ENCODE measurements around the gene ARFGAP2.

- no peak for TF ChIP-seq PATZ1 (CRISPR knock-in tag; IDR thresholded peaks at IDR 0.05; ENCODE audit: borderline replicate concordance)
- no peak for TF ChIP-seq ZNF8 (CRISPR knock-in tag; IDR thresholded peaks at IDR 0.05)
- TF ChIP-seq ZNF565 (CRISPR knock-in tag; conservative IDR thresholded peaks at IDR 0.05; ENCODE audit: low read depth): no peak
- no peak for TF ChIP-seq RARB (CRISPR knock-in tag; IDR thresholded peaks at IDR 0.05)
- no peak for TF ChIP-seq OSR1 (CRISPR knock-in tag; IDR thresholded peaks at IDR 0.05)
- no peak for TF ChIP-seq TSHZ2 (CRISPR knock-in tag; IDR thresholded peaks at IDR 0.05)
- no peak for TF ChIP-seq ARNTL (CRISPR knock-in tag; IDR thresholded peaks at IDR 0.05; ENCODE audit: borderline replicate concordance, low read depth)
- no peak for TF ChIP-seq ZNF70 (CRISPR knock-in tag; IDR thresholded peaks at IDR 0.05)
- TF ChIP-seq TCF4 (CRISPR knock-in tag; IDR thresholded peaks at IDR 0.05; ENCODE audit: borderline replicate concordance): no peak
- no peak for TF ChIP-seq ZFP30 (CRISPR knock-in tag; IDR thresholded peaks at IDR 0.05)
Observed at GRCh38 chr11:47136921-47137320, 39.8 kb downstream of the ARFGAP2 start.

All from SK-N-SH treated with all-trans-retinoic acid at 6 μM for 48 hours (cell line).